GM18951 (cell line): ENCODE data around the gene NMRK1.

Source experiments
- POLR2A ChIP-seq: IDR thresholded peaks from 4 replicates; pipeline ENCODE4 v1.6.1; 2011; ENCODE audit warnings: mild to moderate bottlenecking; ENCODE audit not compliant: insufficient read length, insufficient read depth; ENCODE audit errors: extremely low read depth
- in situ Hi-C: fragments of 300-500 bp; cut with MboI; formaldehyde crosslinking; loops from one replicate; pipeline ENCODE4 v1.12.0; 2022; ENCODE audit warnings: low sequenced_read_pairs, mixed read lengths, inconsistent platforms; ENCODE audit not compliant: unreplicated experiment

NMRK1 gene

GRCh38 chr9:75087824-75088645, at the start of gene NMRK1, which contains the start of gene OSTF1:
TSS of gene NMRK1 (minus strand) at chr9:75088155. CDS start at chr9:75083115, 5,040 bp downstream.
TSS of gene OSTF1 (plus strand) at chr9:75088514. CDS start at chr9:75088693, 179 bp downstream.
- peak; percentile 91 for TF ChIP-seq POLR2A
- in situ Hi-C loops, result loop anchor here (10.0 kb wide), 1 partner anchor 63 kb away; the partner anchor contains the start of gene CARNMT1

DNA sequence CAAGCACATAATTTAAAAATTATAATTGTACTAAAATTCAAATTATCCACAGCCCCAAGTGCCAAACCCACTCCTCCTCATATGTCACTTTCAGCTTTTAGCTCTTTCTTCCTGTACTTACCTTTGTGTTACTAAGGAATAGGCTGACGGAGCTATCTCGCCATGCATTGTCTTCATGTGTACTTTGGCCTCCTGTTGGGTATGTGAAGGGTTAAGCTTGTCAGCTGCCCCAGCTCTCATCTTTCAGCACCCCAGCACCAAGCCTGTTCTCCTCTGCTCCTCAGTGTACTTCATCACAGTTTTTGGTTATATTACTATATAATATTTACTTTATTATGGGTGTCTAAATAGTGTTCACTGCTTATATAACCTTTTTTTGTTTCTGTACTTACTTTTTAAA, 46.5 kb upstream of the NMRK1 start:
- TF ChIP-seq POLR2A, result no peak
- in situ Hi-C loops, result no loop called here

GRCh38 chr9:75133396-75133795, 45.4 kb upstream of the NMRK1 start:
- TF ChIP-seq POLR2A, result no peak
- in situ Hi-C loops, result no loop called here

GRCh38 chr9:75132244-75132643, 44.3 kb upstream of the NMRK1 start:
- no peak for TF ChIP-seq POLR2A
- in situ Hi-C loops, result no loop called here

- TF ChIP-seq POLR2A, result no peak
- in situ Hi-C loops, result no loop called here
Measured at GRCh38 chr9:75131700-75132099, 43.7 kb upstream of the NMRK1 start.

DNA sequence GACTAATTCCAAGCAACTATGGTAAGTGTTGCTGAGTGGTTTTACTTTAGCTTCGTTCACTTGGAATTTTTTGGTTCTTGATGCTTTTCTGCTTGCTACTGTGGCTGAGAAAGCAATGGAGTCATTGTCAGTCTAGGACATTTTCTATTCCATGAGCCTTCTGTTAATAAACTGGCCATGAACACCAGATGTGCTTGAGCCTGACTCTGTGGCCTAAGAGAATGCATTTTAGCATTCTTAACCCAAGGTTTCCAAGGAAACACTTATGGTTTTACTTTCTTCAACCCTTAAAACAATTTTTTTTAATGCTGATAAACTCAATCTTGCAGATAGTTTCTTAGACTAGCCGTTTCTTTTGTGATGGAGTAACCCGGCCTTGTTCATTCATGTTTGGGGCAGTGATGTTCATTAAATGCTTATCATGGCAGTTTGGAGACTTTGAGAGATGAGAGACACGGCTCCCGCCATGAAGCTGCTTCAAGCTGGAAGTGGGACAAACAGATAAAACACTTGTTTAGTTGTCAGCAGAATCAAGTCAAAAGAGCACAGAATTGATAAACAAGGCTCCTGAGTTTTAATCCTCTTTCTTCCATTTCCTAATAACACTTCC, 42.8 kb upstream of the NMRK1 start:
- in situ Hi-C loops, result no loop called here

DNA sequence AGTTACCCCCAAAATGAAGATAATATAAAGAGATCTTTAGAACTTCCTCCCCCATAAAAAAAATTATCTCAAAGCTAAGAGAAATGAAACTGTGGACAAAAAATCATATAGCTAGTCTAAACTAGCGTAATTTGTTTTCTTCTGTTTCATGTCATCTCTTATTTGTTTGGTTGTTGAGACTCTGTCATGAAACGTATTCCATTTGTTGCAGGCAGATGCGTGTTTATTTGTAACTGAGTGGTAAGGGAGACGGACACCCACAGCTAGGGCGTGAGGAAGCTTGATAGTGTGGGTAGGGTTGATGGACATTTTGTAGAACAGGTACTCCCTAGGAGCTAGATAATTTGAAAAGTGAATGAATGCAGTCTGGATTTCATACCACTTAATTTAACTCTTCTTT, 42.2 kb upstream of the NMRK1 start:
- in situ Hi-C loops, result no loop called here
- TF ChIP-seq POLR2A, result no peak

More for the DNA sequence above, 42.8 kb upstream of the NMRK1 start:
- no peak for TF ChIP-seq POLR2A

- in situ Hi-C loops, result no loop called here
- TF ChIP-seq POLR2A, result no peak
Measured at GRCh38 chr9:75128535-75128934, 40.6 kb upstream of the NMRK1 start.

DNA sequence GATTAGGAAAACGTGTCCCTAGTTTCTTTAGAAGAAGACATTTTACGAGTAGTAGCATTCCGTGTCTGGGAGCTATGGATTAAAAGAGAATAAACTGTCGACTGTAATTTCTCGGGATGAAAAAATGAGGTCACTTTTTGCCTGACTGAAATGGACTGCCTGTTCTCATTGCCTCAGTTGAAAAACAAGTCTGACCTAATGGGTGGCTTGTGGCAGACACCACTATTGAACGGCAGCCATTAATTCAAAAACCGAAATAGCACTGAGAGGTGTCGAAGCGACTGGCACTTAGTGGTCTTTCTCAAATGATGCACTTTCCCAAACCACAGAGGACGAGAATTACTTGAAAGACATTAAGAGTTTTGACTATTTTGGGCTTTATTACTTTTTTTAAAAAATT, 35.7 kb upstream of the NMRK1 start:
- in situ Hi-C loops, result no loop called here
- no peak for TF ChIP-seq POLR2A

GRCh38 chr9:75121914-75122558, 34.1 kb upstream of the NMRK1 start:
- no peak for TF ChIP-seq POLR2A
- in situ Hi-C loops, result no loop called here

GRCh38 chr9:75120686-75121085, 32.7 kb upstream of the NMRK1 start:
- in situ Hi-C loops, result no loop called here
- TF ChIP-seq POLR2A, result no peak

- in situ Hi-C loops, result no loop called here
Measured at GRCh38 chr9:75117564-75117963, 29.6 kb upstream of the NMRK1 start.

DNA sequence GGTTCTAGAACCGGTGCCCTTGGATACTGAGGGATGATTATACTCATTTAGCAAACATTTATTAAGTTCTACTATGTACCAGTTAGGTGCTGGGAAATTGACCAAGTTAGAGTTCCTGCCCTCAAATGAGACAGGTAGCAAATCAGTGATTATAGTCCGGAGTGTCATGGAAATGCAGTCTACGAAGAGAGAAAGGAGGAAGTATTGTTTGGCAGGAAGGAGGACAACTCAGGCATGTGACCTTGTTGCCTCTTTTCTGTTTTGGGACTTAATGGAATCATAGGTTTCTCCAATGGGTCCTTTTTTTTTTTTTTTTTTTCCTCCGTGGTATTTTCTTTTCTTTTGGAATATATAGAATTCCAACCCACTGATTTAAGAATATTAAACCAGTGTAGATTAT, 28.4 kb upstream of the NMRK1 start:
- TF ChIP-seq POLR2A, result no peak
- in situ Hi-C loops, result no loop called here

More at GRCh38 chr9:75117564-75117963, 29.6 kb upstream of the NMRK1 start:
- no peak for TF ChIP-seq POLR2A
